Stimulated activated CD4-positive, alpha-beta T cell treated with anti-CD3 and anti-CD28 coated beads, Interleukin-12 subunit alpha, Interleukin-12 subunit beta, amount 100 ng/mL, for 48 hours (primary cell): ENCODE measurements around the gene METTL16.
A peak's percentile ranks its signal among the peaks of the same experiment; 100 is the strongest.

Experiments
- DNase-seq, 3 donors: peaks; one replicate each; pipeline ENCODE4 v3.0.0-alpha.2; 2020; ENCODE audit warnings: low read depth in 2 of 3, low spot score in 1 of 3

METTL16 gene

GRCh38 chr17:2397247-2398171, 114.2 kb downstream of the METTL16 start:
- no peak for DNase-seq

- DNase-seq, result peak in 2 of 3 donors; percentile 47 to 53
Measured at GRCh38 chr17:2396568-2397246, 115.0 kb downstream of the METTL16 start.

- no peak for DNase-seq
Measured at GRCh38 chr17:2396192-2396567, 115.5 kb downstream of the METTL16 start.

GRCh38 chr17:2395258-2396181, 116.2 kb downstream of the METTL16 start:
- DNase-seq, result no peak

GRCh38 chr17:2394775-2395201, 116.9 kb downstream of the METTL16 start:
- DNase-seq, result no peak

GRCh38 chr17:2393954-2394749, 117.5 kb downstream of the METTL16 start:
- peak in 1 of 3 donors; percentile 76 for DNase-seq

- DNase-seq, result peak; percentile 70 to 89 (median 82)
Measured at GRCh38 chr17:2393174-2393953, 118.3 kb downstream of the METTL16 start.

- DNase-seq, result peak; percentile 95 to 98 (median 96)
Measured at GRCh38 chr17:2392252-2393173, 119.2 kb downstream of the METTL16 start.

- no peak for DNase-seq
Measured at GRCh38 chr17:2391597-2392251, 120.0 kb downstream of the METTL16 start.

- DNase-seq, result no peak
Measured at GRCh38 chr17:2390199-2390836, 121.4 kb downstream of the METTL16 start.

- DNase-seq, result no peak
Measured at GRCh38 chr17:2388683-2389055, 123.0 kb downstream of the METTL16 start.

- DNase-seq, result no peak
Measured at GRCh38 chr17:2388020-2388682, 123.5 kb downstream of the METTL16 start.

- no peak for DNase-seq
Measured at GRCh38 chr17:2387086-2388019, 124.3 kb downstream of the METTL16 start.

- DNase-seq, result no peak
Measured at GRCh38 chr17:2386400-2387085, 125.1 kb downstream of the METTL16 start.
